Measurements from ENCODE around the gene CNTN1.

Gene CNTN1

DNA sequence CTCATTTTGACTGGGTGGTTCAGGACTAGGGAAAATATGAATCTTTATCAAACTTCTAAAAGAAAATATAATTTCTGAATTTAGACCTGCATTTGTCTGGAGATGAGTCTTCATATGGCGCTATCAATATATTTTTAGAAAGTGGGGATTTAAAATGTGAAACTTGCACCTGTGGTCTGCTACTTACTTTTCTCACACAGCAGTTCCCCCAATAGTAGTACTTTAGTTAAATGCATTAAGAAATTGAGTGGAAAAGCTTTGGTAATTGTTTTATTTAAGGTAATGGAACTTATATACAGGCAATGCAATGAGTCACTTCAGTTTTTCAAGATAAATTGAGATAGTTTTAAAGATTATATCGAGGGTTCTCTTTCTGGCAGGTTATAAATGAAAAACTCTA, 91.9 kb downstream of the CNTN1 start:
- DNase-seq: no peak

DNA sequence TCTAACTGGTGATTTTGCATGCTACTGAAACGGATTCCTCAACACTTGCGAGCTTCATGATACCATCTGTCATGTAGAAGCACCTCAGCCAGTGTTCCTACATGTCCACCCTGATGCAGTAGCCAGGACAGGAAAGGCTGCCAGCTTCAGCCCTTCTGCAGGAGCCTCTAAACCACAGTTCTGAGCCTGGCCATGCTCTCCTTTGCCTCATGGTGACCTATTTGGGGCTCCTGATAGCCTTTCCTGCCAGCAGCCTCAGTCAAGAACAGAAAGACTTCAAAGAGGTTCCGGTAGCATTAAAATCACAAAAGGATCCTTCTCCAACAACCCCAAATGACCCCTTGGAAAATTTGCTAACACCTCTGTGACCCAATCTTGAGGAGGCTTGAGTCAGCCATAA, 96.0 kb downstream of the CNTN1 start:
- DNase-seq: no peak

DNA sequence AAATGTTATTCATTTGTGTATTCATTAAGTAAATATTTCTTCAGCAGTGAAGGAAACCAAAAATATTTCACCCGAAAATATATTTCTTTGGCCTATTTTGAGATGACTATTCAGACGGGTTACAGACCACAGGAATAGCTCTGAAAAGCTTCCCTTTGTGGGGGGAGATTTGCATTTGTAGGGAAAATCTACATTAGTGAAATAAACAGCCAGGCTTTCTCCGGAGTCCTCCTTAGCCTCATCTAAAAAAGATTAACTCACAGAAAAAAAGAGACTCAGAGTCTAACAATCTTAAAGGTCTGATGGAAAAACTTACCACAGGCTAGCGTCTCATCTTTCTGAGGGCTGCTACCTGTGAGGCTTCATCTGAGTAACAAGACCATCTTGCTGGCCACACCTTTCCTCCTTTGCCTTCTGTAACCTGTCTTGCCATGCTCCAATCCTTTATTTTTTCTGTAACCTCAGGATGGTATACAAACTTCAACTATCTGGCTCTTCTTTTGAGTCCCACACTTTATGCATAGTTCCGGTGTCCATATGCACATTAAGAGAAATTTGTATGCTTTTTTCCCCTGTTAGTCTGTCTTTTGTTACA, 100.7 kb downstream of the CNTN1 start:
- DNase-seq: no peak

DNA sequence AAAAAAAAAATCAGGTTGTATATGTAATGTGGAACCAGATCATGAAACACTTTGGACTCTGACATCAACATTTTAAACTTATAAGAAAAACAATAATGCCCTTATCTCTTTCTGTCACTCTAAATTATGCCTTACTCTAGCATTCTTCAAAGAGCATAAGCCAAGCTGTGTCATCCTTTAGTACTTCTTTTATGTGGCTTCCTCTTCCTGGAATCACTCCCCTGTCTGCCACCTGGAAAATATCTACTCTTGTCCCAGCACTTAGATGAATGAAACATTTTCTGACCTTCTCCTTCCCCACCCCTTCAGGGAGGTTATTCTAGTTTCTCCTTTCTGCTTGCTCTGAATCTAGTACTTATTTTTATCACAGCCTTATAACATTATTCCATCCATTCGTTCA, 101.2 kb downstream of the CNTN1 start:
- no peak for DNase-seq

DNA sequence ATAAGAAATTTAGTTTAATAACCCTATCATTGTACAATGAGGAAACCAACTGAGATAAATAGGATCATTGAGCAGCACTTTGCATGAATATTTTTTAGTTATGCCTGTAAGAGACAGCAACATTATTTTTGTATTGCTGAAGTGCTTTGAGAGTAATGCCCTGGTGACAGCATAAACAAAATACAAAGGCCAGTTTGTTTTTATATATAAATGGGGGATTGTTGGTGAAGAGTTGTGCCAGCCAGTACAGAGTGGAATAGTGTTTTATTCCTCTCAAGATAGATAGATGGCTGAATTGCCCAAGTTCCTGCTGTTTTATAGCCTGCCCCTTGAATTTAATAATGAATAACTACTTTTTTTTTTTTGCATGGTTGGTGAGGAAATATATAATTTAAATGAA, 101.8 kb downstream of the CNTN1 start:
- DNase-seq: no peak

DNA sequence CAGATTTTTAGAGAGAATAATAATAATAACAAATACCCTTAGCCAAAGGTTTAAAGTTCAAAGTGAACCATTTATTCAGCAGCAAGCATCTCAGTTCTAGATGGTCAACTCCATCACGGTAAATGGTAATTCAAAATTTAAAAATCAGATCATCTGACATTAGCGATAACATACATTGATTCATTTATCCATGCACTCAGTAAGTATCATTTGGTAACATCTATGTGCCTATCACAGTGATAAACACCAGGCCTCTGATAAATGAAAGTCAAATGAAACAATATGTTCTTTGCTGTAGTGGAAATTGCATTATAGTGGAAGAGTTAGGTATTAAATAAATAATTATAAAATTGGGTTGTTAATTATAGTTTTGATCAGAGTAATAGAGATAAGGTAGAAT, 108.8 kb downstream of the CNTN1 start:
- DNase-seq: no peak

DNA sequence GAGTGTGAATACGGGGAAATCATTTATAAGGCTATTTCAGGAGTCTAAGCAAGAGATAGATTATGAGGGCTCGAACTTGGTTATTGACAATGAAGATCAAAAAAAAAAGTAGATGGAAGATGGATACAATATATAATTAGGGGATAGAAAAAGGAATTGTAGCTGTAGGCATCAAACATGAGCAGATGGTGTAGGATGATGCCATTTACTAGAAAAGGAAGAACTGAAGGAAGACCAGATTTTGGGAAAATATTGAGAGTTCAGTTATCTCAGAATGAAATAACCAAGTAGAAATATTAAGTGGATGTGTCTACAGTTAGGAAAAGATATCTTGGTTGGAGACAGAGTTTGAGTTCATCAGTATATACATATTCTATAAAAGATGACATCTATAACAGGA, 109.6 kb downstream of the CNTN1 start:
- DNase-seq: no peak

DNA sequence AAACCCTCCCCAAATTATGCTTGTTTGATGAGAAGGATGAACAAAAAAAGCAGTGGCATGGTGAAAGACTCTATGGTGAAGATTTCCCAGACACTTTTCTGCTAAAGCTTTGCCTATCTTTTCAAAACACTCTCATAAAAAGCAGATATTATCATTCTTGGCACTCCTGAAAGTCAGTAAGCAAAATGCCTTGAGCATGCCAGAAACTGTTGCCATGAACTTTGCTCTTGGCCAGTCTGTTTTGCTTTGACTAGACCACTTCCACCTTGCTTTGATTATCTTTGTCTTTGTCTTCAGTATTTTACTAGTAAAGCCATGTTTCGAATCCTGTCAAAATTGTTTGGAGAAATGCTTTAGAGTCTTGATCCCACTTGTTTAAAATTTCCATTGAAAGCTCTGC, 110.4 kb downstream of the CNTN1 start:
- no peak for DNase-seq

DNA sequence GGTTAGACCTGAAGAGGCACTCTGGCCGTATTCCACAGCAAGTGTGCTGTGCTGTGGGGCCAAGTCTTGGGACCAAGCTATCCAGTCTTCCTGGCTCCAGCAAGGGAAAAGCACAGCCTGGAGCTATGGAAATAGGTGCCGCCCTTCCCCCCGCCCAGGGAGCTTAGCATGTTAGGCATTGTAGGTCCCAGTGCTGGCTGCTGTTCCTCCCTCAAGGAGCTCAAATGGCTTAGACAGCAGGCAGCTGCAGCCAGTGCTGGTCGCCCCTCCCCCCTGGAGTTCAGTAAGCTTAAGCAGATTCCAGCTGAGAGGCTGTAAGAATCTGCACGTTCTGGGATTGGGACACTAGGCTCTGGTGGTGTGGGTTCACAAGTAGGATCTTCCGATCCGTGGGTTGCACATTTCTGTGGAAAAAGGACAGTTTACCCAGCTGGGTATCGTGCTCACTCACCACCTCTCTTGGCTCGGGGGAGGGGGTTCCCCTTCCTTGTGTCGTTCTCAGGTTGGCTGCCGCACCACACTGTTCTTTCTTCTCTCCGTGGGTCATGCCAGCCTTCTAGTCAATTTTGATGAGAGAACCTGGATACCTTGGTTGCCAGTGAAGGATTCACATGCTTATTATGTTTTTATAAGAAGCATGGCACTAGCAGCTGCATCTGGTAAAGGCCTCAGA, 127.3 kb downstream of the CNTN1 start:
- DNase-seq: no peak

DNA sequence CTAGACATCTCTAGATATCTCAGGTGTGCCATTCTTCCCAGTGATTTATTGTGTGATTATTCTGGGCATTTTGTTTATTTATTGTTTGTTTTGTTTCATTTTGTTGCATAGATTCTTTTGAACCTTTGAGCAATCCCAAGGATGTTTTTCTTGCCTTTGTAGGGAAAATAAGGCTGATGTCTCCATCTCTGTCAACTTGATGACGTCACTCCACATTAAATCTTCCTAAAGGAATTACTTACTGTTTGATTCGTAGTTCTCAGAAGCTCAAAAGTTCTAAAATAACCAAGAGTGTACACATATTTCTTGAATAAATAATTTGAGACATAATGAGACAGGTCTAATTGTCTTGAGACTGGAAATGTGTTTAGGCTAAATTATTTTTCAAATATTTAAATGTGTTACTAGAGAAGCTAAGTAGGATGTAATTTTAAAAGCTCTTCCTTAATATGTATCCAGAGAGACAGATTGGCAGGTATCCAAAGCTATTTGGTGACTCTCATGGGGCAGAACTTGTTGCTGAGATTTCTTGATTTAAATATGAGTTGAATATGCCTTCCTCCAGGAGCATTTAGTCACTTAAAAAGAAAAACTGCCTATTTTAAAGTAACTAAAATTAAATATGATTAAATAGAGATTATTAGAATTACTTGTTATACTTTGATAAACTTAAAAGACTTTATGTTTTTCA, 128.7 kb downstream of the CNTN1 start:
- no peak for DNase-seq

DNA sequence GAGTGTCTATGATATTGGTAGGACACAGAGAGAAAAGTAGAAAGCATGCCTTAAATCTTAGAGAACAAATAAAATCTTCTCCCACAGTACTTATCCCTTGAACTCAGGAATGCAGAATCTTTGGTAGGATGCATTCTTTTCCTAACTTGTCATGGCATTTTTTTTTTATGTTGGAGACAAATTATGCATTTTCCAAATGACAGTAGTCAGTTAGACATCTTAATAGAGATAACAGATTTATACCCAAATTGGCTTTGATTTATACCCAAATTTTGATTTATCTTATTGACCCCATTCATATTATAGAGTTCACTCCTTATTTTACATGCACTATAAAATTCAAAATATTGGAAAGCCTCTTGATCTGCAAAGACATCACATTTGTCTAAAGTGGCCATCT, 132.9 kb downstream of the CNTN1 start:
- no peak for DNase-seq

DNA sequence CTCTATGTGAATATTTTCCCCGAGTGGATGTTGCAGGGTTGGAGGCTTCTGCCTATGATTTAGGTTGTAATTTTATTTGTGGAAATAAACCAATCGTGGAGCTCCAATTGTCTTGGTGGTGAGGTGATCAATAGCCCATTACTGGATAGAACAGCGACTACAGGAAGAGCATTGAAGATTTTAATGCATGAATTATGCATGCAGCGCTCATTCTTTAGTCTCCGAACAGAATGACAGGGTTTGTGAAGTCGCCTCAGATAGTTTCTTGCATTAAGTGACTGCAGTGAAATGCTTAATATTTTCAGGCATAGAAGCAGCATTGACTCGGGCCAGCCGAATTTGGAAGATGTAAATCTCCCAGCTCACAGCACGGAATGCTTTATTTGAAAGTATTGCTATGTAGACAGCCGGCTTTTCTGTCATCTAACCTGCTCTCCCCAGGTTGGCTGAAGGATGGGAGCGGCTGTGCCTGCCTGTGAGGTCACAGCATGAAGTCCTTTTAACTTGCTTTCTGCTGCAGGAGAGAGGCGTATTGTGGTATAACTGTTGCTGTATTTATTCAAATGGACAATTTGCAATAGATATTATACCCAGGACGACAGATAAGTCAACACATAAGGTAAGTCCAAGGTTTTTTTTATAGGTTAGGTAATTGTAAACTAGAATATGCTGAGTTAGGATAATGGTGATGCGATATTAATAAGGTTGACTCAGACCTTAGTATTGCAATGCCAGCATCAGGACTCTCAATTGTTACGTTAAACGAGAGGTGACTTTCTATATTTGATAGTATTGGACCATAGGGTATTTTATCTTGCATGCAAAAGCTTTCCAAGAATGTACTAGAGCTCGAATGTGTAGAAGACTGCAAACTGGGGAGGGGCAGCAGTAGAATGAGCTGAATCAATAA, 135.7 kb downstream of the CNTN1 start:
- no peak for DNase-seq

DNA sequence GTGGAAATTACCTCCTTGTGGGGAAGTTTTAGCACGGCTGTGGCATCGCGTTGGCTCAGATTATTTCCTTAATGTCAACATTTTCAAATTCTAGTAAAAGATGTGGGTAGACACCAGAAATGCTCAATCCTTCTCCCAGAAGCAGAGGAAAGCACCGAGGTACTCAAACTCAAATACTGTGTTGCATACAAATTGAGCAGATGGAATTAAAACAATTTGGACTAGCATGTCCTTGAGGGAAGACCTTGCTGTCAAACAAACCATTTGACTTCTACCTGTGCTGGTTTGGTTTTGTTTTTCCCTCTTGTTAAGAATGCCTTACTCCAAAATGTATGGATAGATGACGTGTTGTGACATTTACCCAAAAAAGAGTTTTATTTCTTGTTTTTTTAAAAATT, 136.4 kb downstream of the CNTN1 start:
- no peak for DNase-seq

DNA sequence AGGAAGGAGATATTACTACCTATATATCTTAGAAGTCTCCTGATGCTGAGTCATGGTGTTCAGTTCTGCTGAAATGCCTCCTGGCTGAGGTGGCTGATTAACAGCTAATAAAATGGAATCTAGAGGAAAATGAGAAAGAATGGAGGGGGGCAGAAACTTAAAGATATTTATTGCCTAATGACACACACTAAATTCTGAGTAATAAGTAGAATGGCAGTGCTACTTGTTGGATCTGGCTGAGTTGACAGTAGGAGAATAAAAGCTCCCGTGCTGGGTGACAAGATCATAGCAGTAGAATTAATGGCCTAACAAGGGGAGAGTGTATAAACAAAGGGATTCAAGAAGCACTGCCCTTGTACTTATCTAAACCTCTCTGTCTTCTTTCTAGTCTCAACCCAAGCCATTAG, 137.5 kb downstream of the CNTN1 start:
- no peak for DNase-seq

DNA sequence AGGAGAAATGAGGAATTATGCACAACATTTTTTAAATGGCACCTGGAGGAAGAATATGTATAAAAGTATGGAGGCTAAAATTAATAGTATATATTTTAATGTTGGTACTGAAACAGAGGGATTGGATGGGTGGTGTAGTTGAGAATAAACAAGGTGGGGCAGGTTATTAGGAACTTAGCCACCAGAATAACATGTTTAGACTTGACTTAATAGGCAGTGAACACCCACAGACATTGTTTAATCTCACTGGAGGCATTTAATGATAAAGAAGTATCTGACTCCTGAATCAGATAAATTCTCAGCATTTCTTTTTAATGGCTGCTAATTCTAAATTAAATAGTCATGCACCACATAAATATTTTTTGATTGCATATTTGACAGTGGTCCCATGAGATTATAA, 139.7 kb downstream of the CNTN1 start:
- DNase-seq: no peak

DNA sequence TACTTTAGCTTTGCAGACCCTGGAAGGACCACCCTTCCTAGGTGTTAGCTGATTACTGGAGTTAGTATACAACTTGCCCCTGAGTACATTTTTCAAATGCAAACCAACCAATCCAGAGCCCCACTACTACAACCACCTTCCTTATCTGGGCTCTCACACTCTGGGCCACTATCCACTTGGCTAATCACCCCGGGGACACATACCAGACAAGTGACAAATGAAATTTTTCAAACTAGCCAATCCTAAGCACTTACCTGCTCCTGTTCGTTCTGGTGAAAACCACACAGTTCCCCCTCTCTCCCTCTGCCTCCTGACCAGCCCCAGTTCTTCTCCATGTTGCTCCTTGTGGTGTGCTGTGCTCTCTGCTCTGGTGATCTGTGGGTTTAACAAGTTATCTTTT, 140.4 kb downstream of the CNTN1 start:
- no peak for DNase-seq

DNA sequence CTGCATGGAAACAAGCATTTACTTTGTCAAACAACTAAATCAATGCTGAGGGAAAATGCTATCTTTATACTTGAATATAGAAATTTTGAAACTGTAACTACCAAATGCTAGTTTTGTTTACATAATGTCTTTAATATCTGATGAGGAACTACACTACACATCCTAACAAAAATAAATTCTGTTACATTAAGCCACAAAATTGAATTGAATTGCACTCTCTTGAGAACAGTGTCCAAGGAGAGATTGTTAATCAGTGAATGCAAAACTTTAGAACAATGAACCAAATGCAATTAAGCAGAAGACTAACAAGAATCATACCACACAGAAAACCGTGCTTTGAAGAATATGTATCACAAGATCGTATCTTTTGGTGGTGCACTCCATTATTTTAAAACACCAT, 141.6 kb downstream of the CNTN1 start:
- no peak for DNase-seq

DNA sequence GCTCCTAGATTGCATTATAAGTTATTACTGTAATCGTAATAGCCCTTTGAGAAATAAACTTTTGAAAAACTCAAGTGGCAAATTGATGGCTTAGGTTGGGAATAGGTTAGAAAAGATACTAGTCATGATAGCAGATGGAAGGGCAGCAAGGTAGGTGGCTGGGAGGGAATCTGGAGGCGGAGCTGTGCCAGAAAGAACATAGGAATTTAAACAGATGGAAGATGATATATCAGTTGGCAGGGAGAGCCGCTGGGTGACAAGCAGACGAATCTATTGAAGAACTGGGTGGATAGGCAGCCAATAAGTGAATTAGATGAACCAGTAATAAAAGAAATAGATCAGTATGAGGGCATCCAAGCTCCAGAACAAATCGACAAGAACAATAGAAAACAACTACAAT, 142.1 kb downstream of the CNTN1 start:
- no peak for DNase-seq

DNA sequence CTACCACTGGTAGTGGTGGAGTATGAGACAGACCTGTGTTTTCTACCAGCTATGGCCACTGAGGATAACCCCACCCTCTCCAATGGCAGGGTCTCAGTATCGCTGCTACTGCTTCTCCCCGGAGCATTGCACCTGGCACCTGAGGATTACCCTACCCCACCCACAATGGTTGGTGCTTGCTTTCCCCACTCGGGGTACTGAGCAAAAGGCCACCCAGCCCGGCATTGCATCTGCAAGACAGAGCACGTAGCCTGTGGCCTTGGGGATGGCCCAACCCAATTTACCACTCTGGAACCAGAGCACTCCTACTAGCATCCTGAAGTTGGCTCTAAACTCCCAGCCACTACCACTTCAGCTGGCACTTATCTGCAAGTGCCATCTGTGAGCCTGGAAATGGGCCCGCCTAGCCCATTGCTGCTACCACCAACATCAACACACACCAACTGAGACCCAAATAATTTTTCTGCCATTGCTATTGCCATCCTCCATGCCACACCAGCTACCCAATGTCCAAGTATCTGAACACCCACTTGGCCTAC, 145.7 kb downstream of the CNTN1 start:
- DNase-seq: no peak

DNA sequence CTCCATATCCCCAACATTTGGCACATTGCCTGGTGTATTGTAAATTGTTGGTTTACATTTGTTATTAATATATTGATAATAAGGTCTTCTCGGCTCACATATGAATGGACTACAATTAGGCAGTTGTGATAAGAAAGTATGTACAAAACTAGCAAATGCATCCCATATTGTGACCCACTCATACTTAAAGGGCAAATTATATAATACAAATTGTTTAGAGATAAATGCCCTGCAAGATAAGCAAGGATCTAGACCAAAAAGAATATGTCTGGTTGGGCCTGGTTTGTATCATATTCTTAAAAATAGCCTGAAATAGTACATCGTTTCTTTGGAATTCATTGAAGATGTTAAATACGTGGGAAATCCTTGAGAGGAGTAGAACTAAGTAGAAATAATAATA, 151.3 kb downstream of the CNTN1 start:
- DNase-seq: no peak

DNA sequence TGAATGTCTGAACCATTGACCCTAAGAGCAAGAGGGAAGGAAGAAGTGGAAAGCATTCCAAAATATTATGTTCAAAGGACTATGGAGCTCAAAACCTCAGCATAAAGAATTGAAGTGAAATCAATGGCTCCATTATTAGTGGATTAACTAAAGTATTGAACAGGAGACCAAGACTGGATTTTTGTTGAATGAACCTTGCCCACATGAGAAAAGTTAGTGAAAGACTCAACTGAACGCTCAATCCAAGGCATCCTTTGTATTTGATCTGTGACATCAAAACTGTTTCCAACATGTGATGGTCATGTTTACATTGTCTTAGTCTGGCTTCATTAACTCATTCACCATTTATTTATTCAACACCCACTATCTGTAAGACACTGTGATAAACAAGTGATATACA, 161.0 kb downstream of the CNTN1 start:
- no peak for DNase-seq

DNA sequence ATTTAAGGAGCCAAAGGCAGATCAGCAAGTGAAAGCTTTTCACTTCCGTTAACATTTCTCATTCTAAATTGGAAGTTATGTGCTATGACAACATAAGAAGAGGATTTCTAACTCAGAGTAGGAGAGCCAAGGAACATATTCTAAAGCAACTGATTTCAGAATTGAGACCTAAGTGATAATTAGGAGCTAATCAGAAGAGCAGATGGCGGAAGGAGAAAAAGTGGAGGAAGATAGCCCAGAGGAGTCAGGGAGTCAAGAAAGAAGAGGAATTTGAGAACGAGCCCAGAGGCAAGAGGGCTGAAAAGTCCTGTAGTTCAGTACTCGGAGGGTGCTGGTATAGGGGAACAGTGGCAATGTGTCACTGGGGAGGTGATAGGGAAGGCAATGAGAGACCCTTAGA, 162.4 kb downstream of the CNTN1 start:
- DNase-seq: no peak

DNA sequence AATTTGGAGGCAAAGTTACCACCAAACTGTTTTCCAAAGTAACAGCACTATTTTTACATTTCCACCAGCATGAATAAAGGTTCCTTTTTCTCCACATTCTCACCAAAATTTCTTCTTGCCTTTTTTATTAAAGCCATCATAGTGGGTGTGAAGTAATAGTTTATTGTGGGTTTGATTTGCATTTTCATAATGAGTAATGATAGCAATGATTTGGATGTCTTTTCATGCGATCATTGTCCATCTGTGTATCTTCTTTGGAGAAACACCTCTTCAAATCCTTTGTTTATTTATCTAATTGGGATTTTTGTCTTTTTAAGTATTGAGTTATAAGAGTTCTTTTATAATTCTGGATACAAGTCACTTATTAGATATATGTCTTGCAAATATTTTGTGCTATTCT, 172.7 kb downstream of the CNTN1 start:
- DNase-seq: no peak
